ENCODE data around the gene PCDH15.

- TF ChIP-seq POLR2A (IDR thresholded peaks at IDR 0.05) (no peak), CTCF (IDR thresholded peaks at IDR 0.05) (no peak)
These were observed 641.1 kb downstream of the PCDH15 start for GRCh38 chr10:54159924-54160323.
